ENCODE data around the gene CHD6.

GRCh38 chr20:41413169-41413568 lies 205.0 kb downstream of the CHD6 start:
- no peak for TF ChIP-seq CTCF (IDR thresholded peaks at IDR 0.05; ENCODE audit: insufficient read depth, low read length)
- no peak for TF ChIP-seq SPI1 (IDR thresholded peaks at IDR 0.05; ENCODE audit: borderline replicate concordance, low read depth)
- TF ChIP-seq REST (IDR thresholded peaks at IDR 0.05; ENCODE audit: insufficient replicate concordance, low read depth), result no peak
- no peak for TF ChIP-seq POLR2AphosphoS5 (IDR thresholded peaks at IDR 0.05; ENCODE audit: low read depth)
- no peak for TF ChIP-seq GABPA (IDR thresholded peaks at IDR 0.05; ENCODE audit: low read depth)
